ENCODE data around the gene SUGCT.

DNA sequence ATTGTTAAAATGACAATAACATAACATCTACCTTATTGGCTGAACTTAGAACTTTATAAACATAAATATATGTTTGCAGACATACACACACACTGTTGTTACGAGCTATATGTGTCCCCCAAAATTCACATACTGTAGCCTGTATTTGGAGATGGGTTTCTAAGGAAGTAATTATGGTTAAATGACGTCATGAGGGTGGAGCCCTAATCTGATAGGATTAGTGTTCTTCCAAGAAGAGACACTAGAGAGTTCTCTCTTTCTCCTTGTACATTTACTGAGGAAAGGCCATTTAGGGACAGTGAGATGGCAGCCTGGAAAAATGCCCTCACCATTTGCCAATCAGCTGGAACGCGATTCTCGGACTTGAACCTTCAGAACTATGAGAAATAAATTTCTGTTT is 211.7 kb downstream of the SUGCT start:
- TF ChIP-seq EZH2 (IDR thresholded peaks at IDR 0.05; ENCODE audit: borderline replicate concordance, low read depth, low read length) (no peak), FOSL1 (tag; conservative IDR thresholded peaks at IDR 0.05) (no peak), EP300 (IDR thresholded peaks at IDR 0.05; ENCODE audit: low read length) (peak; percentile 6; the same call in 1 of the 2 replicates), EGR1 (conservative IDR thresholded peaks at IDR 0.05) (no peak), ZNF239 (CRISPR knock-in tag; IDR thresholded peaks at IDR 0.05) (no peak), ATF1 (CRISPR knock-in tag; IDR thresholded peaks at IDR 0.05) (no peak), ATF1 (tag; IDR thresholded peaks at IDR 0.05) (peak; percentile 85), STAG1 (CRISPR knock-in tag; IDR thresholded peaks at IDR 0.05; ENCODE audit: borderline replicate concordance) (no peak), ZNF764 (CRISPR knock-in tag; IDR thresholded peaks at IDR 0.05; ENCODE audit: low read depth) (no peak), NR2C2 (CRISPR knock-in tag; IDR thresholded peaks at IDR 0.05) (no peak), NR2C2 (tag; IDR thresholded peaks at IDR 0.05) (no peak), CBFA2T3 (IDR thresholded peaks at IDR 0.05) (no peak)
- TF ChIP-seq, protein P1, sequence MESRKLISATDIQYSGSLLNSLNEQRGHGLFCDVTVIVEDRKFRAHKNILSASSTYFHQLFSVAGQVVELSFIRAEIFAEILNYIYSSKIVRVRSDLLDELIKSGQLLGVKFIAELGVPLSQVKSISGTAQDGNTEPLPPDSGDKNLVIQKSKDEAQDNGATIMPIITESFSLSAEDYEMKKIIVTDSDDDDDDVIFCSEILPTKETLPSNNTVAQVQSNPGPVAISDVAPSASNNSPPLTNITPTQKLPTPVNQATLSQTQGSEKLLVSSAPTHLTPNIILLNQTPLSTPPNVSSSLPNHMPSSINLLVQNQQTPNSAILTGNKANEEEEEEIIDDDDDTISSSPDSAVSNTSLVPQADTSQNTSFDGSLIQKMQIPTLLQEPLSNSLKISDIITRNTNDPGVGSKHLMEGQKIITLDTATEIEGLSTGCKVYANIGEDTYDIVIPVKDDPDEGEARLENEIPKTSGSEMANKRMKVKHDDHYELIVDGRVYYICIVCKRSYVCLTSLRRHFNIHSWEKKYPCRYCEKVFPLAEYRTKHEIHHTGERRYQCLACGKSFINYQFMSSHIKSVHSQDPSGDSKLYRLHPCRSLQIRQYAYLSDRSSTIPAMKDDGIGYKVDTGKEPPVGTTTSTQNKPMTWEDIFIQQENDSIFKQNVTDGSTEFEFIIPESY (CRISPR knock-in tag; IDR thresholded peaks at IDR 0.05): no peak
- TF ChIP-seq, protein P2, sequence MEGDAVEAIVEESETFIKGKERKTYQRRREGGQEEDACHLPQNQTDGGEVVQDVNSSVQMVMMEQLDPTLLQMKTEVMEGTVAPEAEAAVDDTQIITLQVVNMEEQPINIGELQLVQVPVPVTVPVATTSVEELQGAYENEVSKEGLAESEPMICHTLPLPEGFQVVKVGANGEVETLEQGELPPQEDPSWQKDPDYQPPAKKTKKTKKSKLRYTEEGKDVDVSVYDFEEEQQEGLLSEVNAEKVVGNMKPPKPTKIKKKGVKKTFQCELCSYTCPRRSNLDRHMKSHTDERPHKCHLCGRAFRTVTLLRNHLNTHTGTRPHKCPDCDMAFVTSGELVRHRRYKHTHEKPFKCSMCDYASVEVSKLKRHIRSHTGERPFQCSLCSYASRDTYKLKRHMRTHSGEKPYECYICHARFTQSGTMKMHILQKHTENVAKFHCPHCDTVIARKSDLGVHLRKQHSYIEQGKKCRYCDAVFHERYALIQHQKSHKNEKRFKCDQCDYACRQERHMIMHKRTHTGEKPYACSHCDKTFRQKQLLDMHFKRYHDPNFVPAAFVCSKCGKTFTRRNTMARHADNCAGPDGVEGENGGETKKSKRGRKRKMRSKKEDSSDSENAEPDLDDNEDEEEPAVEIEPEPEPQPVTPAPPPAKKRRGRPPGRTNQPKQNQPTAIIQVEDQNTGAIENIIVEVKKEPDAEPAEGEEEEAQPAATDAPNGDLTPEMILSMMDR (IDR thresholded peaks at IDR 0.05 in 2 of 3, conservative IDR thresholded peaks at IDR 0.05 in 1 of 3; ENCODE audit: insufficient read depth in 2 of 3, low read depth in 1 of 3, low read length in 3 of 3): no peak
- TF ChIP-seq, protein P3, sequence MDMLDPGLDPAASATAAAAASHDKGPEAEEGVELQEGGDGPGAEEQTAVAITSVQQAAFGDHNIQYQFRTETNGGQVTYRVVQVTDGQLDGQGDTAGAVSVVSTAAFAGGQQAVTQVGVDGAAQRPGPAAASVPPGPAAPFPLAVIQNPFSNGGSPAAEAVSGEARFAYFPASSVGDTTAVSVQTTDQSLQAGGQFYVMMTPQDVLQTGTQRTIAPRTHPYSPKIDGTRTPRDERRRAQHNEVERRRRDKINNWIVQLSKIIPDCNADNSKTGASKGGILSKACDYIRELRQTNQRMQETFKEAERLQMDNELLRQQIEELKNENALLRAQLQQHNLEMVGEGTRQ (CRISPR knock-in tag; IDR thresholded peaks at IDR 0.05): no peak
- TF ChIP-seq, protein P4, sequence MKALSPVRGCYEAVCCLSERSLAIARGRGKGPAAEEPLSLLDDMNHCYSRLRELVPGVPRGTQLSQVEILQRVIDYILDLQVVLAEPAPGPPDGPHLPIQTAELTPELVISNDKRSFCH (CRISPR knock-in tag; IDR thresholded peaks at IDR 0.05): no peak
- TF ChIP-seq, protein P4 (tag; IDR thresholded peaks at IDR 0.05): no peak

All from K562 (cell line).